HTERT RPE-1 (cell line): Measurements from ENCODE around the gene C2orf42.
"Not testable (repeated sequence)": the region's sequence is repeated elsewhere in the genome, so short reads cannot be mapped to it uniquely, and the experiment has no call there.

Source experiments
- in situ Hi-C: fragments of 300-500 bp; cut with MboI; formaldehyde crosslinking; loops from 4 replicates; pipeline ENCODE4 v1.14.3; 2020; ENCODE audit warnings: low sequenced_read_pairs

Gene C2orf42

GRCh38 chr2:70104231-70105111 is 86.3 kb downstream of the C2orf42 start:
- in situ Hi-C loops: no loop called here

GRCh38 chr2:70103531-70104061 is 87.2 kb downstream of the C2orf42 start:
- in situ Hi-C loops: no loop called here

GRCh38 chr2:70102323-70102905 is 88.4 kb downstream of the C2orf42 start:
- in situ Hi-C loops: not testable (repeated sequence)

GRCh38 chr2:70101686-70102085 is 89.1 kb downstream of the C2orf42 start:
- in situ Hi-C loops: not testable (repeated sequence)

- in situ Hi-C loops: no loop called here
Measured at GRCh38 chr2:70101174-70101573, 89.6 kb downstream of the C2orf42 start.
